Activated CD8-positive, alpha-beta memory T cell treated with anti-CD3 and anti-CD28 coated beads for 24 hours (primary cell): ENCODE data around the gene CEACAM19.
A peak's percentile ranks its signal among the peaks of the same experiment; 100 is the strongest.
"Not testable (repeated sequence)": the region's sequence is repeated elsewhere in the genome, so short reads cannot be mapped to it uniquely, and the experiment has no call there.

Experiments used
- DNase-seq: peaks from one replicate; pipeline ENCODE4 v3.0.0-alpha.2; 2020

CEACAM19 gene

GRCh38 chr19:44703336-44704078 lies 32.2 kb downstream of the CEACAM19 start:
- no peak for DNase-seq

- DNase-seq = no peak
Observed at GRCh38 chr19:44704982-44705381, 33.7 kb downstream of the CEACAM19 start.

DNA sequence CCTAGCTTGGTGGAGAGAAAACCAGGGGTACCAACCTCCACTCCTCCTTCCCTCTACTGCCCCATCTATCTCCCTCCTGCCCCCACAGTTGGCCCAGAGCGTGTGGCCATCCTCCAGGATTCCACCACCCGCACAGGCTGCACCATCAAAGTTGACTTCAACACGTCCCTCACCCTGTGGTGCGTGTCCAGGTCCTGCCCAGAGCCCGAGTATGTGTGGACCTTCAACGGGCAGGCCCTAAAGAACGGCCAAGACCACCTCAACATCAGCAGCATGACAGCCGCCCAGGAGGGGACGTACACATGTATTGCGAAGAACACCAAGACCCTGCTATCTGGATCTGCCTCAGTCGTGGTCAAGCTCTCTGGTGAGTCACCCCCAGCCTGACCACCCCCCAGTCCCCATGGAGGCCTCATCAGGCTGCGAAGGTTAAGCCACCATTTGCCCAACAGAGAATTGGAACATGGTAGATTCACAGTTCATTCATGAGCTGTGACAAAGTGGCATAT lies 34.3 kb downstream of the CEACAM19 start:
- no peak for DNase-seq

- DNase-seq = no peak
Observed at GRCh38 chr19:44706506-44707236, 35.4 kb downstream of the CEACAM19 start.

DNA sequence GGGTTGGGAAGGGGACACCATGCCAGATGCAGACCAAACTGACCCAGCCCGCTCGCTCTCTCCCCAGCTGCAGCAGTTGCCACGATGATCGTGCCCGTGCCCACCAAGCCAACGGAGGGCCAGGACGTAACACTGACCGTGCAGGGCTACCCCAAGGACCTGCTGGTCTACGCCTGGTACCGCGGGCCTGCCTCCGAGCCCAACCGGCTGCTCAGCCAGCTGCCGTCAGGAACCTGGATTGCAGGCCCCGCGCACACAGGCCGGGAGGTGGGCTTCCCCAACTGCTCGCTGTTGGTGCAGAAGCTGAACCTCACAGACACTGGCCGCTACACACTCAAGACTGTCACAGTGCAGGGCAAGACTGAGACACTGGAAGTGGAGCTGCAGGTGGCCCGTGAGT lies 36.5 kb downstream of the CEACAM19 start:
- no peak for DNase-seq

- DNase-seq = no peak
Observed at GRCh38 chr19:44708940-44709339, 37.7 kb downstream of the CEACAM19 start.

DNA sequence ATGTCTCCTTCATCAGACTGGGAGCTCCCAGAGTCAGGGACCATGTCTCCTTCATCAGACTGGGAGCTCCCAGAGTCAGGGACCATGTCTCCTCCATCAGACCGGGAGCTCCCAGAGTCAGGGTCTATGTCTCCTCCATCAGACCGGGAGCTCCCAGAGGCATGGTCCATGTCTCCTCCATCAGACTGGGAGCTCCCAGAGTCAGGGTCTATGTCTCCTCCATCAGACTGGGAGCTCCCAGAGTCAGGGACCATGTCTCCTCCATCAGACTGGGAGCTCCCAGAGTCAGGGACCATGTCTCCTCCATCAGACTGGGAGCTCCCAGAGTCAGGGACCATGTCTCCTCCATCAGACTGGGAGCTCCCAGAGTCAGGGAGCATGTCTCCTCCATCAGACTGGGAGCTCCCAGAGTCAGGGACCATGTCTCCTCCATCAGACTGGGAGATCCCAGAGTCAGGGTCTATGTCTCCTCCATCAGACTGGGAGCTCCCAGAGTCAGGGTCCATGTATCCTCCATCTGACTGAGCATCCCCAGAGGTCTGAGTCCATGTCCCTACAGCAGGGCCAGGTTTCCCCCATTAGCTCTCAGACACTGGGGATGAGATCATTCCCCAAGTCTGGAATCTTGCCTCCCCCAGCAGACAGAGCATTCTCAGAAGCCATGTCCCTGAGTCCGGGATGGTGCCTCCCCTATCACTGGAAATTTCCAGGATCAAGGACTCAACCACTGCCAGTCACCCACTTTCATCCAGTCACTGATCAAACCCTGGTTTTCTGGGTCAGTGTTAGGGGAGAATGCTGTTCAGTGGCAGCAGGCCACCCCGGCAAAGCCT lies 38.4 kb downstream of the CEACAM19 start:
- not testable (repeated sequence) for DNase-seq

- DNase-seq = no peak
Observed at GRCh38 chr19:44710483-44710882, 39.2 kb downstream of the CEACAM19 start.

- DNase-seq = no peak
Observed at GRCh38 chr19:44712864-44713515, 41.7 kb downstream of the CEACAM19 start.

DNA sequence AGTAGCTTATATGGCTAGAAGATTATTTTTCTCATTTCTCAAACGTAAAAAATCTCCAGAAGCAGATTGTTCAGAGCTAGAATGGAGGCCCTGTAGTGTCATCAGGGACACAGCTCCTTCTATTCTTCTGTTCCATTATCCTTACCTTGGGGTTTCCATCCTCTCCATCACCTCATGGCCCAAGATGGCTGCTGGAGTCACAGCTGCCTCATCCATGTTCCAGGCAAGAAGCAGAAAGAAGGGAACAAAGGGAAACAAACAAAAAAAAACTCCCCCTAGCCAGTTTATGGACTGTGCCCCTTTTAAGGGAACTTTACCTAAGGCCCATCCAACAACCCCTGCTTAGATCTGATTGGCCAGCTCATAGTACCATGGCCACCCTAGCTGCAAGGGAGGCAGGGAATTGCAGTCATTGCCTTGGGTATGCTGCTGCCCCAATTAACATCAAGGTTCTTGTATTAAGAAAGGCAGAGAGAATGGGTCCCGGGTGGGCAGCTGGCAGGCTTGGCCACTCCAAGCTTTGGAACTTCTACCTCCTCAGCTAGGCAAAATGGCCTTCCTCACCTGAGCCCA lies 43.4 kb downstream of the CEACAM19 start:
- no peak for DNase-seq

- no peak for DNase-seq
Observed at GRCh38 chr19:44717603-44718002, 46.3 kb downstream of the CEACAM19 start.

GRCh38 chr19:44718441-44719261 lies 47.4 kb downstream of the CEACAM19 start:
- no peak for DNase-seq

GRCh38 chr19:44719262-44719701 lies 48.0 kb downstream of the CEACAM19 start:
- DNase-seq = no peak

GRCh38 chr19:44720396-44720795 lies 49.1 kb downstream of the CEACAM19 start:
- DNase-seq = not testable (repeated sequence)

DNA sequence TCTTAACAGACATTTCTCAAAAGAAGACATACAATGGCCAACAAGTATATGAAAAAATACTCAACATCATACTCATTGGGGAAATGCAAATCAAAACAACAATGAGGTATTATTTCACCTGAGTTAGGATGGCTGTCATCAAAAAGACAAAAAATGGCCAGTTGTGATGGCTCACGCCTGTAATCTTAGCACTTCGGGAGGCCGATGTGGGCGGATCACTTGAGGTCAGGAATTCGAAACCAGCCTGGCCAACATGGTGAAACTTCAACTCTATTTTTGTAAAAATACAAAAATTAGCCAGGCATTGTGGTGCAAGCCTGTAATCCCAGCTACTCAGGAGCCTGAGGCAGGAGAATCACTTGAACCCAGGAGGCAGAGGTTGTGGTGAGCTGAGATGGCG lies 49.7 kb downstream of the CEACAM19 start:
- no peak for DNase-seq

DNA sequence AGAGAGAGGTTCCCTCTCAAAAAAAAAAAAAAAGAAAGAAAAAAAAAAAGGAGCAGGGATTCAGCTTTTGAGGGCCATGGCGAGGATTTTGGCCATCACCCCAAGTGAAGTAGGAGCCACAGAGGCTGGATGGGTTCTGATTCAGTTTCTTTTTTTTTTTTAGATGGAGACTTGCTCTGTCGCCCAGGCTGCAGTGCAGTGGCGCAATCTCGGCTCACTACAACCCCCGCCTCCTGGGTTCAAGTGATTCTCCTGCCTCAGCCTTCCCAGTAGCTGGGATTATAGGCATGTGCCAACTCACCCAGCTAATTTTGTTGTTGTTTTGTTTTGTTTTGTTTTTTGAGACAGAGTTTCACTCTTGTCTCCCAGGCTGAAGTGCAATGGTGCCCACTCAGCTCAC lies 50.1 kb downstream of the CEACAM19 start:
- not testable (repeated sequence) for DNase-seq

DNA sequence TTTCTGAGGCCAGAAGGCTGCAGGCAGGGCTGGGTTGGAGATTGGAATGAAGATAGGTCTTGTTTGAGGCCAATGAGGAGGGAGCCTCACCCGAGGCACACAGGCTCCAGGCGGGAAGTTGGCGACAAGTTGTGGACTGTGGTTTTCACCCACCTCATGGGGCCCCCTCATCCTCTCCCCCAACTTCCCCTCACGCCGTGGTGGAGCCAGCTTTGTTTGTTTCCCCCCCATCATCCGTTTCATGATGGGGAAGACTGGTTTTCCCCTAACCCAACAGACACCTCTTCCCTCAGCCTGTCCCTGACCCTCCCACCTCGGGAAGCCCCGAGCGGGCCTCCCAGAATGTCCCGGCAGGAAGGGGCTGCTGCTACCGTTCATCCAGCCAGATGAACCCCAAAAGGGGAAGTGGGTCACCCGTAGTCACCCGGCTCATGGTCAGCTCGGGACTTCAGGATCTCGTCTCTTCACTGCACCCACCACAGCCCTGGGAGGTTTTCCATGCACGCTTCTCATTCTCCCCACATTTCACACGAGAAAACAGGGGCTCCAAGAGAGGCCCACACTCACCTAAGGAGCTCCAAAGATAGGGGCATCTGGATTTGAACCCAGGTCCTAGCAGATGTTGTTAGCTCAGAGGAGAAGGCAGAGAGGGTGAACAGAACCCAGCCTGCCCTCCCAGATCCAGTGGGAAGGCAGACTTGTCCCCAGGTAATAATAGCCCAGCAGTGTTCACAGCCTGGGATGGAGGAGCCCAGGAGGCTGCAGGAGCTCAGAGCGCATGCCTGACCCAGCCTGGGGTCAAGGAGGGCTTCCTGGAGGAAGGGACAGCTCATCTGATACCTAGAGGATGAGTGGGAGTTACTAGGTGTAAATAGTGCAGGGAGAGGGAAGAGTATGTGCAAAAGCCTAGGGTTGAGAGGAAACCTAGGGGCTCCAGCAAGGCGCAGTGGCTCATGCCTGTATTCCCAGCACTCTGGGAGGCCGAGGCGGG lies 51.1 kb downstream of the CEACAM19 start:
- DNase-seq = no peak

GRCh38 chr19:44723299-44723951 lies 52.1 kb downstream of the CEACAM19 start:
- no peak for DNase-seq

- DNase-seq = peak; percentile 93
Observed at GRCh38 chr19:44723952-44724319, 52.7 kb downstream of the CEACAM19 start.

DNA sequence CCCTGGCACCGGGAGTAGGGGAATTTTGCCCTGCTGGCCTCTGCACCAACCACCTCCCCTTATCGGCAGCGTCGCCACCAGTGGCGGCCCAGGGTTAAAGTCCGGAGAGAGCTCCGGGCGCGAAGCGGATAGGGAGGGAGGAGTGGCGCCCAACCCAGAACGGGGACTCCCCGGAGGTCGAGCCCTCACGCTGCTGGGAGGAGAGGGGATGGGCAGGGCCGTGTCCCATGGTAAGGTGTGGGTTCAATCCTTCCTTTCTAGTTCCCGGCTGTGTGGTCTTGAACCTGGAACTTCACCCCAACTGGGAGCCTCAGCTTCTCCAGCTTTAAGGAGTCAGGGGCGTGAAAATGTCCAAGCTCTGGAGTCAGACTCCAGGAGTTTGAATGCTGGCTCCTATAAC lies 54.0 kb downstream of the CEACAM19 start:
- no peak for DNase-seq
